COLO829 (cell line): ENCODE measurements around the gene WWP2.
A peak's percentile ranks its signal among the peaks of the same experiment; 100 is the strongest.

Experiments used
- DNase-seq: peaks from one replicate; pipeline ENCODE4 v3.0.0; 2012; ENCODE audit warnings: low spot score

The WWP2 gene

DNA sequence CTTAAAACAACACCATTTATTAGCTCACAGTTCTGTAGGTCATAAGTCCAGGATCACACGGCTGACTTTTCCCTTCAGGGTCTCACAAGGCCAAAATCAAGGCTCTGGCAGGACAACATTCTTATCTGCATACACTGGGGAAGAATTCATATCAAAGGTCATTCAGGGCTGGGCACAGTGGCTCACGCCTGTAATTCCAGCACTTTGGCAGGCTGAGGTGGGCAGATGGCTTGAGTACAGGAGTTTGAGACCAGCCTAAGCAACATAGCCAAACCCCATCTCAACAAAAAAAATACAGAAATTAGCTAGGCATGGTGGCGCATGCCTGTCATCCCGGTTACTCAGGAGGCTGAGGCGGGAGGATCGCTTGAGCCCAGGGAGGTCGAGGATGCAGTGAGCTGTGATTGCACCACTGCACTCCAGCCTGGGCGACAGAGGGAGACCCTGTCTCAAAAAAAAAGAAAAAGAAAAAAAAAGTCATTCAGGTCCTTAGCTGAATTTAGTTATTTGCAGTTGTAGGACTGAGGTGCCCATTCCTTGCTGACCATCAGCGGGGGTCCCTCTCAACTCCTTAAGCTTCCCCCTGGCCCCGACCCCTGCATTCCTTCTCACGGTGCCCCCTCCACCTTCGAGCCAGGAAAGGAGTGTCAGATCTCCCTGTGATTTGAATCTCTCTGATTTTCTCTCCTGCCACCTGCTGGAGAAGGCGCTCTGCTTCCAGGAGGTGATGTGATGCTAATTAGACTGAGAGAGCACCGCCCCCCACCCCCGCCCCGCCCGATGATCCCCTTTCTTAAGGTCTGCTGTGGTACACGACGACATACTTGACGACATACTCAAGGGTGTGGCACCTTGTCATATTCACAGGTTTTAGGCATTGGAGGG is 97.2 kb downstream of the WWP2 start:
- DNase-seq = peak; percentile 12

DNA sequence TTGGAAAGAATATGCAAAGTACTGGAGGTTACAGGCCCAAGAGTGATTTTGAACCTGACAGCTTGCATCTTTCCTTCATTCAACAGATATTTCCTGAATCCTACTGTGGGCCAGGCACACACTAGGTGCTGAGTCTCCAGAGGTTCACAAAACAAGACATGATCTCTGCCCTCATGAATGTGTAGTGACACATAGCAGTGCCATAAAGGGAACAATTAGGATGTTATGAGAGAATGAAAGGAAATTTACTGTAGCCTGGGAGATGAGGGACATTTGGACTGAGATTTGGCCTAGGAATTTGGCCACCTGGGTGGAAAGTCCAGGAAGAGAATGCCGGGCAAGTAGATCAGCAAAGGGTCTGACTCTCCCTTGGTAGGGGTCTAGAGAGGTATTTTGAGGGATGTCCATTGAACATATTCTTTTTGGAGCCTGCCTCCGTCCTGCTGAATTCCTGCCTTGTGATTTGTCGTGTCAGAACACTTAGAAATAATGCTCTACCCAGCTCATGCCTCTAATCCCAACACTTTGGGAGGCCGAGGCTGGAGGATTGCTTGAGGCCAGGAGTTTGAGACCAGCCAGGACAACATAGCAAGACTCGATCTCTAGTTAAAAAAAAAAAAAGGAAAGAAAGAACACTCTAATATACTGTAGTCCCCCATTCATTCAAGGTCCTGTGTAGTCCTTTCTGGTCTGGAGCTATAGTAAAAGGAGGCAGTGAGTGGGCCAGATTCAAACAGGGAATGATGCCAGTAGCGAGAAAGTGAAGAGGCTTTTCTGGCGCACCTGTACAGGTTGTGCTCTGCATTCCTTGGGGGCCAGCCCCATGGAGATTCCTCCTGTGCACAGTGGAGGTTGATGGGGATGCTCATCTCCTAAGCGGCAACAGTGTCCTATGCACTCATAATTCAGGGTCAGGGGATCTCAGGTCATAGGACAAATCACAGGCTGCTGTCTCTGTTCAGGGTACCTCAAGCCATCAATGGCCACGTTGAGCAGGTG is 98.4 kb downstream of the WWP2 start:
- DNase-seq = no peak

DNA sequence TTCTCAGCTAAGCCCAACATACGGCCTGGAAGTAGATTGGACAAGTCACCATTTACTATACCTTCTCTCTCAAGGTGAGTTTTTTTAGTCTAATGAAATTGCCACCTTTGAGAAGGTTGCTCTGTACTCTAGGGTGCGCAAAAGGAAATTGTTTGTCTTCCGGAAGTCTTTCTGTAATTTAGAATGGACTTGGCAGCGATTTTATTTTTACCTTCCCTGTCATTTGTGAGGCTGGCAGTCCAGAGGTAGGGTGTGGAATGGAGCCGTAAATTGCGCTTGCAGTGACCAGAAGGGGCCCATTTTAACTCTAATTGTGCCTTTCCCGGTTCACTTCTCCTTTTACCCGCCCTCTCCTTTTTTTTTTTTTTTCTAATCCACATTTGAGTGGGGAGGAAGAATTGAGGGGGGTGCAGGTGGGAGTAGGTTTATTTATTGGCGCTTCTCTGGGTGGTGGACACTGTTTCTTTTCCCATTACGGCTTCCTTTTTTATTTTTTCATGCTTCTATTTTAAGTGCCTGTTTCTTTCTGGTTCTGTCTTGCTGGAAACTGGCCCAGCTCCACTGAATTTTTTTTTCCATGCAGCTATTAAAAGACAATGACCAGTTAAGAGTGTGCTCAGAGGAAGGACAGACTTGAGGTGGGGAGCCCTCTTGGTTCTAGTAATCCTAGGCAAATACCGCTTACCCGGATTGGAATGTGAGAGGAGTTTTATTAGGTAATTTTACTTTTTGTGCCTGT is 99.3 kb downstream of the WWP2 start:
- DNase-seq = peak; percentile 14

DNA sequence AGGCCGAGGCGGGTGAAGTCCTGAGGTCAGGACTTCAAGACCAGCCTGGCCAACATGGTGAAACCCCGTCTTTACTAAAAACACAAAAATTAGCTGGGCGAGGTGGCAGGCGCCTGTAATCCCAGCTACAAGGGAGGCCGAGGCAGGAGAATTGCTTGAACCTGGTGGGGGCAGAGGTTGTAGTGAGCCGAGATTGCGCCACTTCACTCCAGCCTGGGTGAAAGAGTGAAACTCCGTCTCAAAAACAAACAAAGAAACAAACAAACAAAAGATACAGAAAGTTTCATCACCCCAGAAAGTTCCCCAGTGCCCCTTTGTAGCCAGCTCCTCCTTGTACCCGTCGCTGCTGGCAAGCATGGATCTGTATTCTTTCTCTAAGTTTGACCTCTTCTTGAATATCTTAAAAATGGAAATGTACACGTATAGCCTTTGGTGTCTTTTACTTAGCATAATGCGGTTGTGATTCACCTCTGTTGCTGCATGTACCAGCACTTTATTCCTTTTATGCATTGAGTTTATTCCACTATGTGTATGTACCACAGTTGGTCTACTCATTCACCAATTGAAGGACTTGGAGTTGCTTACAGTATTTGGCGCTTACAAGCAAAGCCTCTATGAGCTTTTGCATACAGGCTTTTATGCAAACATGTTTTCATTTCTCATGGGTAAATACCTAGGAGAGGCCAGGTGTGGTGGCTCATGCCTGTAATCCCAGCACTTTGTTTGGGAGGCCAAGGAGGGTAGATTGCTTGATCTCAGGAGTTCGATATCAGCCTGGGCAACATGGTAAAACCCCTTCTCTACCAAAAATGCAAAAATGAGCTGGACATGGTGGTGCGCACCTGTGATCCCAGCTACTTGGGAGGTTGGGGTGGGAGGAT is 101.5 kb downstream of the WWP2 start:
- no peak for DNase-seq

DNA sequence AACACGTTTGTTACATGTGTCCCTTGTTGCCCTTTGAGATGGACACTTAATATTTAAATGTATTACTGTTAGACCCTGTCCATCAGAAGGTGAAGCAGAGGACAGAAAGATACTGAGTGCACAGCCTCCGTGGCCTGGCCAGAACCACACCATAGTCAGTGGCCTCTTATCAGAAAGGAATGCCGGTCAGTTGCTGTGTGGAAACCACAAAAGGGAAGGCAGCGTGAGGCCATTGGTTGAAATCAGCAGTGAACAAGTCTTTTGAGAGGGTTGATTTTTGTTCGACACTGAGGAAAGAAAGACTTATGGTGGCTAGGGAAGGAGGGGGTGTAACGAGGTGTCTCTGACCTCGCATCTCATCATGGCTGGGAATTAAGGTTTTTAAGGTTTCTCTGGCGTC is 103.6 kb downstream of the WWP2 start:
- DNase-seq = no peak

DNA sequence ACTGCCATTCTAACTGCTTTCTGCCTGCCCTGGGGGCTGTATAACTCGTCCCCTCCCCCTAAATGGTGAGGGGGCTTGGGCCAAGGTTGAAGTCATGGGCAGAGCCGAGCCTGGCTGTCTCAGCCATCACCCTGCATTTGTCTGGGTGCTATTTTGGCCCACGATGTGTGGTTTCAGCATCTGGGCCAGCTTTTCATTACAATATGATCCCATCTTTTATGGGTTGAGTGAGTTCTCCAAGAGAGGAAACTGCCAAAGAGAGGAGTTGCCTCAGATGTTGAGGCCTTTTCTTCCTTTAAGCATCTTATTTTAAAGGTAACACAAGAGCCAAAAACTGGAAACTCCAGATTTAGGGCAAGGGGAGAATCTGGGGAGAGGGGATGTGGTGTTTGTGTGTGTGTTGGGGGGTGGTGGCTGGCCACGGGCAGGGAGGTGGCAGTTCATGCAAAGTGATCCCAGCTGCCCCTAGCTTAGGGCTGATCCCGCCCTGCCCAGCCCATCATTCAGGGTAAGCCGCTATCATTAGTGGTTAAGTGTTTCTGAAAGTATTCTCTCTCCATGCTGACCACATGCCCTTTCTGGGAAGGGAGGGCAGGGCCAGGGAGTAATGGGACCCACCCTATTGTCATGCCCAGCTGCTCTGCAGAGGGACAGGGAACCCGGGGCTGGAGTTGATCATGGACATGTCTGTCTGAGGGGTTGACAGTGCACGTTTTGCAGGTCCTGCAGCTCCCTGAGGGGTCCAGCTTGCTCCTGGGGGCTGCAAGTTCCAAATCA is 105.8 kb downstream of the WWP2 start:
- no peak for DNase-seq

DNA sequence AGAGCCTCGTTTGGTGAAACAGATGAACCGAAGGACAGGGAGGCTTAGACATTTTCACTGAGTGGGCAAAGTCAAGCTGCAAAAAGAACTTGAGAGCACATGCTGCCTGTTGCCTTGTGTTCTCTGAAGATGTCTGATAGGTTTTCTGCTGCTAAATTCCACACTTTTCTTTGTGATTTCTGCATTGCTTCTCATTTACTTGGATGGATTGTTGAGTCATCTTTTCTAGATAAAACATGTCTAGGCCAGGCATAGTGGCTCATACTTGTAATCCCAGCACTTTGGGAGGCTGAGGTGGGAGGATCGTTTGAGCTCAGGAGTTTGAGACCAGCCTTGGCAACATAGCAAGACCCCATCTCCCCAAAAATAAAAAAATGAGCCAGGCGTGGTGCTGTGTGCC is 108.6 kb downstream of the WWP2 start:
- no peak for DNase-seq

DNA sequence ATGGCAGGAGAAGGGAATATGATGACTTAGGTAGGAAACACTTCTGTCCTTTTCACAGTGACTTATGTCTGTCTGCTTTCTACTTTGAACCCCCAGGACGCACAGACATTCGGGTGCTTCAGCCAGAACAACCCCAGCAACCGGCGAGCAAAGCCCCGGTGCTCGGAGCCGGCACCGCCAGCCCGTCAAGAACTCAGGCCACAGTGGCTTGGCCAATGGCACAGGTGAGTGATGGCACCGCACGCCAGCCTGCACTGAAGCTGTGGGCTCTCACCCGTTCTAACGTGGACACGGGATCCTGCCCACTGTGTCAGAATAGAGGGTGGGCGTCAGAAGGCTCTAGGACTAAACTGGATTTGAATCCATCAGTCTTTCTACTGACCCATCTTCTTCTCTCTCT is 109.6 kb downstream of the WWP2 start:
- DNase-seq = no peak

DNA sequence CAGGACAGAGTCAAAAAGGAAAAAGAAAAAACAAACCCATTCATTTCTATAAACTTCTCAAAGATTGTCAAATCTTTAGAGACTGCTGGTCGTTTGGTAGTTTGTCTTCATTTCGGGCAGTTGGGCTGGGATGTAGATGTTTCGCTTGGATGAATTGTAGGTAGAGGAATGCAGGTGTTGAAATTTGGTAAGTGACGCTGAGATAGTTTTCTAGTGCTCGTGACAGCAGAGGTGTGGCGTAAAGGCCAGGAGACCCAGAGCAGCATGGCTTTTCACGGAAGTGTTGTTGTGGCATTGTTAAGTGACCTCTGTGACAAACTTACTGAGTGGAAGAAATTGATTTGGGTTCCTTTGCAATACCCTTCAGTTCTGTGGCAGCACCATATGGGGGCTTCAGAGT is 110.8 kb downstream of the WWP2 start:
- DNase-seq = no peak

DNA sequence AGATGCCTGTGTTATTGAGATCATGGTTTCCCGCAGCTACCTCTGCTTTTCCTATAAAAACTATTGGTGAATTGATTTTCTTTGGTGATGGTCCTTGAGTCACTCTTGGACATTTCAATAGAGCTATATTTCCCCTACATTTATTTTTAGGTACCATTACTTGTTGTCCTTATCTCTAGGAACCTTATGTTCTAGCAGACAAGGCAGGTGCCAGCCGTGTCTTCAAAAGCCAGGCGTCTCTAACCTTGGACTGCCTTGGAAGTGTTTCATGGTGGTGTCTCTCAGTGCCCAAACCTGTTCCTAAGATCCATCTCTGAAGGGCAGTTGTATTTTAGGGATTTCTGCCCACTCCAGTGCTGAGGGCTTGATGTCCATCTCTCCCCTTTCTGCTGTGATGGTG is 111.7 kb downstream of the WWP2 start:
- DNase-seq = no peak

DNA sequence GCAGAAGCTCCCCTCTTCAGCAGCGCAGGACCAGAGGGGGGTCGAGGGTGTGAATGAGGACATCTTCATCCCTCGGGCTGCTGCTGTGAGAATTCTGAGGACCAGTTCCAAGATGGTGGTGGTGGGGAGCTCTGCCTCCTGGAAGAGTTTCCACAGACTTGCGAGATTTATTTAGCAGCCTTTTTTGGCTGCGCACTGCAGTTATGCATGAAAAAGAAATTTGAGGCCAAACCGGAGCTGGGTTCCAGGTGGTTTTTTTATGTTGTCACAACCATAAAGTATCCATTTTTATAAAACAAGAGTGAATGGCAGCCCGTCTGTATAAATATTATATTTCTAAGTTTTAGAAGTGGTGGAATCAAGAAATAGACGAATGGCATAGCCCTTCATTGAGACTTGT is 112.1 kb downstream of the WWP2 start:
- DNase-seq = no peak

DNA sequence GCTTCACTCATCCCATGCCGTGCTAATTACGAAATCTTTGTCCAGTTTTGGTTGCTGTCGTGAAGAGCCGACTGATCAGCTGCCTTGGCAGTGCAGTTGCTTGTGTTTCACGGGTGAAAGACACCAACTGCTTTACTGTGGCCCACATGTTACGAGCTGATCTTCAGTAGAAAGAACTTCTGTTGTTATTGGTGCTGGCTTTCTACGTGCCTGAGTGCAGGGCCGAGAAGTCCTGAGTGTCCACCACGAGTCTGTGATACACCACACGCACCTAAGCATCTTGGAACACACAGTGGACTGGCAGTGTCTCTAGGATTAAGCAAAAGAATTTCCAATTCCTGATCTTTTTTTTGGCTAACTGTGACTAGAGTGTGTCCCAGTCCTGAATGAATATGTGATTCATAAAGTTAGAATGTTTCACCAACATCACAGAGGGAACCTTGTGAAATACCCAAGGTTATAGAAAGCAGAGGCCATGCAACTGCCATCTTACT is 118.6 kb downstream of the WWP2 start:
- no peak for DNase-seq

DNA sequence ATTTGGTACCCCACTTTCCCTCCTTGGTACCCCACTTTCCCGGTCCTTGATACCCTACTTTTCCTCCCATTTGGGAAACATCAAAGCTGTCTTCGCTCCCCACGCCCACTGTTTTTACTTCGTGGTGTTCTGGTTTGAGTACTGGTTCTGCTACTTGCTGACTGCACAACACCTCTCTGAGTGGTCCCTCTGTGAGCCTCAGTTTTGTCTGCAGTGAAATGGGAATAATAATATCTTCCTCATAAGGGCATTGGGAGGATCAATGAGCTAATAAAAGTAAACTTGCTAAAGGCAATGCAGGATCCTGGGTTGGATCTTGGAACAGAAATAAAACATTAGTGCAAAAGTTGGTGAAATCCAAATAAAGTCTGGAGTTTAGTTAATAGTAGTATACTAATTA is 119.0 kb downstream of the WWP2 start:
- no peak for DNase-seq

DNA sequence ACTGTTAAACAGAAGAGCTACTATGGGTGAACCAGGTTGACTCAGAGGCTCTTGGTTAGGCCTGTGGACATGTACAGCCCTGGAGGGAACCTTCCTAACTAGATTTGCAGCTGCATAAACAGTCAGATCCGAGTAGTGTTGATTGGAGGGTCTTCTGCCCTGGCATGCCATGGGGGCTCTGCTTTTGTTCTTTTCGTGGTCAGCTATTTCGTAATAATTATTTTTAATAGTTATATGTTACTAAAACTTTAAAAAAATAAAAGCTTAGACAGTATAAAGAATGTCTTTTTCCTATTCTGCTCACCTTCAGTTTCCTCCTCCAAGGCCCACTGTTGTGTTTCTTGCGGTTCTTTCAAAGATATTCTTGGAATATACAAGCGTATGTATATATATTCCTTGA is 121.6 kb downstream of the WWP2 start:
- no peak for DNase-seq

DNA sequence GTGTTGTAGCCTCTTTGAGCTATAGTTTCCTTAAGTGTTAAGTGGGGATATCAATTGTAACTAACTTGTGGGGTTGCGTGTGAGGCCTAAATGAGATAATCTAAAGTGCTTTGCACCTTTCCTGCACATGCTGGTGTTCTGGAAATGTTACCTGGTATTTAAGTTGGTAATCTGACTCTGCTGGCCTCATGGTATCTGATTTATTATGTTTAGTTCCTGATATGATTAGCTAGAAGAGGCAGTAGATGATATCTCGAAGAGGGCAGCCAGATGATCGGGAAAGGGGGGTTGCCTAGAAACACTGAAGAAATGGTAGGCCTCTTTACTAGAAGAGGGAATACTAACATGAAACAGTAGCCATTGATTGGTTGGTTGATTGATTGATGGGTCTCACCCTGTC is 123.6 kb downstream of the WWP2 start:
- no peak for DNase-seq

DNA sequence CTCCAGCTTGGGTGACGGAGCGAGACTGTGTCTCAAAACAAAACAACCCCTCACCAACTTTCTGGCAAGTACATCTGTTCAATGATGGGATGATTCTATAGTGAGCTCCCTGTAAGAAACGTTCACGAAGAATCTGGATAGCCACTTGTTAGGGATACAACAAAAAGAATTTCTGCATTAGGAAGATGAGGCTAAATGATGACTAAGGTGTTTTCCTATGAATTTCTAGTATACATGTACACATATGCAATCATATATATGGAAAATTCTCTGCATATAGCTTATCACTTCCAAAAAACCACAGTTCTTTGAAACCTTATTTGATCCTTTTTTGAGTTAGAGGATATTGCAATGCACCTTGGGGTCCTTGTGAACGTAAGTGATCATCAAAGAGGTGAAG is 124.6 kb downstream of the WWP2 start:
- DNase-seq = no peak

DNA sequence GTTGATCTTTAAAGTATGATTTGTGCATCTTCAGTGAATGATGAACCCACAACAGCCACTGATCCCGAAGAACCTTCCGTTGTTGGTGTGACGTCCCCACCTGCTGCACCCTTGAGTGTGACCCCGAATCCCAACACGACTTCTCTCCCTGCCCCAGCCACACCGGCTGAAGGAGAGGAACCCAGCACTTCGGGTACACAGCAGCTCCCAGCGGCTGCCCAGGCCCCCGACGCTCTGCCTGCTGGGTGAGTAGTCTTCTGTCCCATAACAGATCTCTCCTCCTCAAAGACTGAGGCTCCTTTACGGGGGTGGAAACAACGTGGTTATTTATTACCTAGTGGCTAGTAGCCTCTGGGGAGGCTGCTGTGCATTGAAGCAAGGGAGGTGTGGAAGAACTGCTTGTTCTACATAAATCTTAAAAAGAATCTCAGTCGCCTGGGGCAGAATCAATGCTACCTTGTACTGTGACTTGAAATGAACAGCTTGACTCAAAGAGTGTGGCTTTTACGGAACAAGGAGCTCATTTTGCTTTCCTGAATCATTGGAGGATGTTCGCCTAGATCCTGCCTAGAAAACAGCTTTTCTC is 126.0 kb downstream of the WWP2 start:
- peak; percentile 67 for DNase-seq

DNA sequence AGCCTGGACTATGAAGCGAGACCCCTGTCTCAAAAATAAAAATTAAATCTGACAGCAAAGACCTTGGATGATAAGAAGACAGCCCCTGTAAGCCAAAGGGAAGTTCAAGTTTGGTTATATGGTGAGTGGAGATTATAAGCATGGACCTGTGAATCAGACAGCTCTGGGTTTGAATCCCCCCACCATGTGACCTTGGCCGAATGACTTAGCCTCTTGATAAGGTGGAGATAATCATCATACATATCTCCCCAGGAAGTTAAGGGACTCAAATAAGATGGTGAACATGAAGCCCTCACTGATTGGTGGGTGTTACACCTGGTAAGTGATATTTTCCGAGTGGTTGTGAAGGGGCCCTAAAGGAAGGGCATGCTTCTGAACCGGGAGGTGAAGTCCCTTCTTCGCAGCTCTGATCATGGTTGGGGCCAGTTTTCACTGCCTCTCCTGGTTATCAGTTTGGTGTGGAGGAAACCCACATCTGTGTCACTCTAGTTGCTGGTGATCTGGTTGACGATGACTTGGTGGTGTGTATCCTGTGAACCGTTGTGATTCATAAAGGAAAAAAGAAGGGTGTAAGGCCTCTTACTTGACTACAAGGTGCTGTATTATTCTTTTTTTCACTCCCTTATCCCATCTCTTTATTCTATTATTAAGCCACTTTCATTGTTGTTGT is 127.3 kb downstream of the WWP2 start:
- DNase-seq = no peak
